ENCODE data around the gene FIP1L1. TPM values are rescaled to one million over a fixed set of nuclear protein-coding genes. Genes with fewer than 3 reads are reported as not detected.
A peak's percentile ranks its signal among the peaks of the same experiment; 100 is the strongest.

The FIP1L1 gene
- total RNA-seq, 1 donor from 2014 or later = 52.0 TPM

DNA sequence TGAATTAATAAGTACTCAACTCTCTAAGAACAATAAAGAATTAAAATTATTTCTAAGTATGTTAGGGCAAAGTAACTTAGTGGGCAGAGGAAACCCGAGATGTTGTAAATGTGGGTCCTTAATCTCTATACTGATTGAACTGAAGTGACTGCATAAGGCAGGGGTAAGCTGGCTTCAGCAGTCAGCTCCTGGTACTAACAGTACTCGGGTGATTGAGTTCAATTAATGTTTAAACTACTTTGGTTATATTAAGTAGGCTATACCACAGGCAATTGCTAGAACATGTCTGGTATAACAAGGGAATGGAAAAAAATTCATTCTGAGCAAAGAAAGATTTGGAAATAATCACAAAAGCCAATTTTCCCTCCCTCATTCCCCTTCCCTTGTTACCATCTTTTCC is 123.1 kb downstream of the FIP1L1 start:
- DNase-seq (ENCODE audit: low read depth, low spot score) = no peak

- no peak for DNase-seq (ENCODE audit: low read depth, low spot score)
These were observed 124.1 kb downstream of the FIP1L1 start for GRCh38 chr4:53501561-53501960.

- no peak for DNase-seq (ENCODE audit: low read depth, low spot score)
These were observed 124.7 kb downstream of the FIP1L1 start for GRCh38 chr4:53502094-53502493.

- DNase-seq (ENCODE audit: low read depth, low spot score) = no peak
These were observed 128.5 kb downstream of the FIP1L1 start for GRCh38 chr4:53505947-53506346.

DNA sequence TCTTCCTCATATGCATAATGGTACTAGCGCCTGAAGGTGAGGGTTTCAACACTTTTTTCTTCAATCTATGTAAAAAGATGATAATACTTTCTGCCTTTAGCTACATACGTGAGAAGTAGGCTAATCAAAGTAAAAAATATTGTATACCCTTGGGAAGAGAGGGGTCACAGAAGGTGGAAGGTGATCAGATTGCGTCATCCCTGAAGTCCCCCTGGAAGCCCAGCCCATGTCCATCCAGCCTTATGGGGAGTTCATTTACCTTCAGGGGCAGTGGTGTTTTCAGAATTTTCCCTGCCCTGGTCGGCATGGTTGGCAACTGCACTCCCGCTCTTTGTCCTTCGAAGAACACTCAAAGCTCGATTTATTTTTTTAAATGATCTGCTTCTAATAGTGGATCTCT is 129.6 kb downstream of the FIP1L1 start:
- DNase-seq (ENCODE audit: low read depth, low spot score) = no peak

DNA sequence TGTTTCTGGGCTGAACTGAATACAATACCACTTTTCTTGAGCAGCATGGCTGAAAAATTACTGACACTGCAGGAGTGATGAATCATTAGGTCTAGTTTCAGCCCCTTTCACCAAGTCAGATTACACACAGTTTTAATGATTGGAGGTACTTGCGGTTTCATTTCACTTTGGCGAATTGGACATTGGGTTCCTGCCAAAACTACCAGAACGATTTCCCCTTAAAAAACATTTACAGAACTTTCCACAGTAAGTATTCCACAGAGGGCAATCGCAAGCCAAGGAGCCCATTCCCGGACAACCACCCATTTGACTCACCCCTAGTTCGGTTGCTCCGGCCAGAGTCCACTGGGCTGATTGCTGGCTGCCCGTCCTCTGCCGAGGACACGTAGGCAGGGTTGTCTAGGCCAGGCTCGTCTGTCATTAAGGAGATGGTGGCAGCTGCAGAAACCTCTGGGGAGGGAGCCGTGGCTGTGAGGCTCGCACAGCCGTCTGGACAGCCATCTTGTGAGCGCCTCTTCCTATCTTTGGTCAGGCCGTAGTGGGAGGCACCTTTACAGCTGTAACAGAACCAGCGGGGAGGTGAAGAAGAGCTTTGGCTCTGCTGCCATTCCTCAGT is 130.3 kb downstream of the FIP1L1 start:
- DNase-seq (ENCODE audit: low read depth, low spot score) = peak; percentile 33

- DNase-seq (ENCODE audit: low read depth, low spot score) = no peak
These were observed 131.0 kb downstream of the FIP1L1 start for GRCh38 chr4:53508446-53508845.

DNA sequence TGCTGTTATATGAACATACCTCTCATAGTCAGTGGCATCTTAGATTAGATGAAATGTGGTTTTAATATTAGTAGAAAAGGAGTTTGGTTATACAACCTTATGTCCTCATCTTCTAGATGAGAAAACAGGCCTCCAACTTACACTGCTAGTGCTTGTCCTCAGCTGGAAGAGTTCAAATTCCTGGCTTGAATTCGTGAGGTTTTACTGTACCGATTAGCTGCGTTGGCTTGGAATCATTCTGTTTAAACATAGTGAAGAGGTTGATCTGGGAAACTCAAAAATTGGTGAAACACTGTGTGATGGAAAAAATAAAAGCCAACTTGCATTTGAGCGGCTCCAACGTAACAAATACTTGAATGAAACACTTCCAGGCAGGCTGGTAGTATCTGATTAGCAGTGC is 132.9 kb downstream of the FIP1L1 start:
- DNase-seq (ENCODE audit: low read depth, low spot score) = no peak

Other genes with a start within 250 kb of the FIP1L1 start
- gene SCFD2, start 11.6 kb upstream of the FIP1L1 start, total RNA-seq = 20.8 and 36.4 TPM in 2 replicates
- 2.6 and 6.1 TPM in 2 replicates for gene LNX1, start 213.8 kb downstream of the FIP1L1 start, total RNA-seq

All from pulmonary artery endothelial cell (primary cell).